ENCODE measurements around the gene ZFP64.

GRCh38 chr20:52139986-52140385 is 51.6 kb downstream of the ZFP64 start:
- TF ChIP-seq CTCF (IDR thresholded peaks at IDR 0.05), result no peak
- TF ChIP-seq POLR2A (IDR thresholded peaks at IDR 0.05), result no peak

All from body of pancreas (tissue), 4 donors.